Stromal cell of bone marrow (primary cell): ENCODE results near the gene KPNA3.
"Not testable (repeated sequence)": the region's sequence is repeated elsewhere in the genome, so short reads cannot be mapped to it uniquely, and the experiment has no call there.

Experiments
- DNase-seq: peaks from one replicate; pipeline ENCODE4 v3.0.0-alpha.2; 2012; ENCODE audit warnings: low read depth

Gene KPNA3

GRCh38 chr13:49806126-49806536 lies 13.6 kb upstream of the KPNA3 start:
- DNase-seq = no peak

GRCh38 chr13:49803047-49803446 lies 10.6 kb upstream of the KPNA3 start:
- DNase-seq = not testable (repeated sequence)

- DNase-seq = no peak
These were observed 9.9 kb upstream of the KPNA3 start for GRCh38 chr13:49802426-49802825.

GRCh38 chr13:49791711-49792549 lies 552 bp downstream of the KPNA3 start:
- DNase-seq = no peak

- DNase-seq = no peak
These were observed 1.2 kb downstream of the KPNA3 start for GRCh38 chr13:49791315-49791710.

GRCh38 chr13:49789968-49790367 lies 2.5 kb downstream of the KPNA3 start:
- no peak for DNase-seq

- DNase-seq = no peak
These were observed 6.0 kb downstream of the KPNA3 start for GRCh38 chr13:49786401-49787008.

- no peak for DNase-seq
These were observed 7.5 kb downstream of the KPNA3 start for GRCh38 chr13:49784886-49785570.

- no peak for DNase-seq
These were observed 8.6 kb downstream of the KPNA3 start for GRCh38 chr13:49783865-49784264.

- no peak for DNase-seq
These were observed 9.7 kb downstream of the KPNA3 start for GRCh38 chr13:49782784-49783183.

- DNase-seq = no peak
These were observed 10.7 kb downstream of the KPNA3 start for GRCh38 chr13:49781806-49782205.

- no peak for DNase-seq
These were observed 12.8 kb downstream of the KPNA3 start for GRCh38 chr13:49779721-49780120.

- DNase-seq = no peak
These were observed 14.5 kb downstream of the KPNA3 start for GRCh38 chr13:49777746-49778614.

GRCh38 chr13:49776871-49777270 lies 15.6 kb downstream of the KPNA3 start:
- no peak for DNase-seq

- DNase-seq = no peak
These were observed 18.0 kb downstream of the KPNA3 start for GRCh38 chr13:49774376-49775005.

GRCh38 chr13:49772828-49773227 lies 19.7 kb downstream of the KPNA3 start:
- no peak for DNase-seq

- not testable (repeated sequence) for DNase-seq
These were observed 30.7 kb downstream of the KPNA3 start for GRCh38 chr13:49761811-49762210.

GRCh38 chr13:49760558-49760957 lies 31.9 kb downstream of the KPNA3 start:
- DNase-seq = no peak

- no peak for DNase-seq
These were observed 33.0 kb downstream of the KPNA3 start for GRCh38 chr13:49759503-49759902.

GRCh38 chr13:49756263-49756662 lies 36.2 kb downstream of the KPNA3 start:
- DNase-seq = no peak

- DNase-seq = no peak
These were observed 38.3 kb downstream of the KPNA3 start for GRCh38 chr13:49754146-49754545.

- no peak for DNase-seq
These were observed 42.6 kb downstream of the KPNA3 start for GRCh38 chr13:49749848-49750247.
